GM23338 (cell line): ENCODE data around the gene GPR171. TPM values are rescaled to one million over a fixed set of nuclear protein-coding genes. Genes with fewer than 3 reads are reported as not detected.

ENCODE experiments used
- ATAC-seq: fragments of 200-7000 bp; cut with Tn5 transposase; 3 replicates; pipeline ENCODE4 v1.9.1; 2020
- DNase-seq: peaks from one replicate; pipeline ENCODE4 v3.0.0-alpha.2; 2015; ENCODE audit warnings: low spot score
- H2AFZ ChIP-seq: fragments of 200-600 bp; sonication (generic); 2 replicates; pipeline ENCODE4 v1.8.0; 2016; ENCODE audit warnings: antibody characterized with exemption, mild to moderate bottlenecking, moderate library complexity
- H3F3A ChIP-seq: fragments of 200-600 bp; sonication (generic); replicated peaks from 2 replicates; pipeline ENCODE4 v1.8.0; 2017; ENCODE audit warnings: antibody characterized with exemption, mixed run types, low read depth
- H3K27ac ChIP-seq: fragments of 200-600 bp; sonication (generic); 2 replicates; pipeline ENCODE4 v1.6.1; 2016; ENCODE audit warnings: low read depth
- H3K27me3 ChIP-seq: fragments of 200-600 bp; sonication (generic); 2 replicates; pipeline ENCODE4 v1.8.0; 2016; ENCODE audit warnings: mild to moderate bottlenecking, mixed run types, moderate library complexity; ENCODE audit not compliant: insufficient read depth
- H3K36me3 ChIP-seq: fragments of 200-600 bp; sonication (generic); 2 replicates; pipeline ENCODE4 v1.8.0; 2016; ENCODE audit warnings: mild to moderate bottlenecking; ENCODE audit not compliant: insufficient read depth
- H3K4me1 ChIP-seq: fragments of 200-600 bp; sonication (generic); 2 replicates; pipeline ENCODE4 v1.8.0; 2016; ENCODE audit warnings: mild to moderate bottlenecking, moderate library complexity; ENCODE audit not compliant: insufficient read depth
- H3K4me2 ChIP-seq: fragments of 200-600 bp; sonication (generic); 2 replicates; pipeline ENCODE4 v1.7.1; 2017; ENCODE audit warnings: mixed run types
- H3K4me3 ChIP-seq: fragments of 200-600 bp; sonication (generic); 2 replicates; pipeline ENCODE4 v1.6.1; 2016; ENCODE audit warnings: mixed run types
- H3K79me2 ChIP-seq: fragments of 200-600 bp; sonication (generic); replicated peaks from 2 replicates; pipeline ENCODE4 v1.8.0; 2017; ENCODE audit warnings: mild to moderate bottlenecking; ENCODE audit not compliant: insufficient read depth
- H3K9me2 ChIP-seq: fragments of 200-600 bp; sonication (generic); 2 replicates; pipeline ENCODE4 v1.8.0; 2017; ENCODE audit not compliant: insufficient read depth
- H4K20me1 ChIP-seq: fragments of 200-600 bp; sonication (generic); replicated peaks from 2 replicates; pipeline ENCODE4 v1.8.0; 2017; ENCODE audit warnings: mild to moderate bottlenecking; ENCODE audit not compliant: insufficient read depth
- H3K27ac Mint-ChIP-seq: 2 replicates; pipeline ENCODE4 v1.8.0; 2020; ENCODE audit warnings: inconsistent platforms, mild to moderate bottlenecking, moderate library complexity, mixed read lengths
- H3K27me3 Mint-ChIP-seq: 3 replicates; pipeline ENCODE4 v1.8.0; 2022; ENCODE audit warnings: low read depth, mild to moderate bottlenecking, moderate library complexity, mixed read lengths, inconsistent platforms; ENCODE audit not compliant: insufficient read depth, poor library complexity
- H3K36me3 Mint-ChIP-seq: 3 replicates; pipeline ENCODE4 v1.8.0; 2021; ENCODE audit warnings: low read depth, mild to moderate bottlenecking, inconsistent platforms, moderate library complexity, mixed read lengths
- H3K4me1 Mint-ChIP-seq: 3 replicates; pipeline ENCODE4 v1.8.0; 2020; ENCODE audit warnings: mild to moderate bottlenecking, inconsistent platforms, mixed read lengths
- H3K4me3 Mint-ChIP-seq: 3 replicates; pipeline ENCODE4 v1.8.0; 2021; ENCODE audit warnings: moderate library complexity, mild to moderate bottlenecking, inconsistent platforms, mixed read lengths
- H3K9me3 Mint-ChIP-seq: 3 replicates; pipeline ENCODE4 v1.8.0; 2020; ENCODE audit warnings: moderate library complexity, mild to moderate bottlenecking, inconsistent platforms, mixed read lengths
- CREB1 ChIP-seq: fragments of 250-450 bp; sonication (Bioruptor Pico); IDR thresholded peaks from 2 replicates; pipeline ENCODE4 v1.5.0; 2020; ENCODE audit warnings: low read depth, mild to moderate bottlenecking, moderate library complexity
- EZH2phosphoT487 ChIP-seq: fragments of 200-600 bp; sonication (generic); IDR thresholded peaks from one replicate; pipeline ENCODE4 v1.8.1; 2018; ENCODE audit warnings: antibody characterized with exemption; ENCODE audit not compliant: unreplicated experiment
- NANOG ChIP-seq: IDR thresholded peaks from 2 replicates; pipeline ENCODE4 v1.6.1; 2016; ENCODE audit warnings: antibody characterized with exemption, borderline replicate concordance
- REST ChIP-seq: IDR thresholded peaks from one replicate; pipeline ENCODE4 v1.6.1; 2018; ENCODE audit warnings: antibody characterized with exemption; ENCODE audit not compliant: unreplicated experiment
- polyA plus RNA-seq: library from polyadenylated mRNA; unstranded; fragments of >200 nt; fragmentation: Nextera tagmentation; extraction: Ambion mirVana; gene quantifications from 2 replicates; pipeline ENCODE4 v1.2.1, GENCODE V29; 2016
- total RNA-seq: library from RNA; depleted of rRNA; stranded (reverse); fragments of >200 nt; shearing (Covaris generic); gene quantifications from 2 replicates; pipeline ENCODE4 v1.2.3, GENCODE V29; 2014
- TF ChIP-seq, protein P1 (sequence below): IDR thresholded peaks from 2 replicates; pipeline ENCODE4 v1.6.1; 2016; ENCODE audit warnings: antibody characterized with exemption
- TF ChIP-seq, protein P2 (sequence below): fragments of 250-450 bp; sonication (Bioruptor Pico); IDR thresholded peaks from 2 replicates; pipeline ENCODE4 v1.5.0; 2020; ENCODE audit warnings: mild to moderate bottlenecking, moderate library complexity

Gene GPR171
- total and polyA plus RNA-seq, 2 experiments from 2014 or later, result 3.4 TPM; not detected in 1

- TF ChIP-seq REST, result no peak
Measured at GRCh38 chr3:151218136-151218535, 15.1 kb upstream of the GPR171 start (continued).

GRCh38 chr3:151216641-151217607, 13.9 kb upstream of the GPR171 start:
- no peaks in the 10 kb centered on the region for H3K27me3 Mint-ChIP-seq
- ATAC-seq, result peak; percentile 66

More at GRCh38 chr3:151216641-151217607, 13.9 kb upstream of the GPR171 start:
- no peaks in the 10 kb centered on the region for H3K9me2 ChIP-seq
- H3K27ac Mint-ChIP-seq, result no peak overlapping the region; the same call in 1 of the 2 replicates
- DNase-seq, result no peak
- no peak overlapping the region for H3K4me2 ChIP-seq
- no peaks in the 10 kb centered on the region for H3K36me3 ChIP-seq
- no peak overlapping the region for H2AFZ ChIP-seq
- H3K27ac ChIP-seq, result no peak overlapping the region; the same call in 1 of the 2 replicates
- peaks cover 17% of the 10 kb centered on the region; the same call in 2 of the 3 replicates for H3K4me1 Mint-ChIP-seq
- peaks cover 13% of the 10 kb centered on the region for H3K9me3 Mint-ChIP-seq
- no peaks in the 10 kb centered on the region for H3F3A ChIP-seq
- no peaks in the 10 kb centered on the region for H3K79me2 ChIP-seq
- no peak overlapping the region for H3K4me3 ChIP-seq
- H3K27me3 ChIP-seq, result no peaks in the 10 kb centered on the region
- H3K4me1 ChIP-seq, result peaks cover 19% of the 10 kb centered on the region
- no peak for TF ChIP-seq CREB1 (CRISPR knock-in tag)
- TF ChIP-seq, protein P1, sequence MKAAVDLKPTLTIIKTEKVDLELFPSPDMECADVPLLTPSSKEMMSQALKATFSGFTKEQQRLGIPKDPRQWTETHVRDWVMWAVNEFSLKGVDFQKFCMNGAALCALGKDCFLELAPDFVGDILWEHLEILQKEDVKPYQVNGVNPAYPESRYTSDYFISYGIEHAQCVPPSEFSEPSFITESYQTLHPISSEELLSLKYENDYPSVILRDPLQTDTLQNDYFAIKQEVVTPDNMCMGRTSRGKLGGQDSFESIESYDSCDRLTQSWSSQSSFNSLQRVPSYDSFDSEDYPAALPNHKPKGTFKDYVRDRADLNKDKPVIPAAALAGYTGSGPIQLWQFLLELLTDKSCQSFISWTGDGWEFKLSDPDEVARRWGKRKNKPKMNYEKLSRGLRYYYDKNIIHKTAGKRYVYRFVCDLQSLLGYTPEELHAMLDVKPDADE, result no peak
- no peak for TF ChIP-seq NANOG
- TF ChIP-seq, protein P2, sequence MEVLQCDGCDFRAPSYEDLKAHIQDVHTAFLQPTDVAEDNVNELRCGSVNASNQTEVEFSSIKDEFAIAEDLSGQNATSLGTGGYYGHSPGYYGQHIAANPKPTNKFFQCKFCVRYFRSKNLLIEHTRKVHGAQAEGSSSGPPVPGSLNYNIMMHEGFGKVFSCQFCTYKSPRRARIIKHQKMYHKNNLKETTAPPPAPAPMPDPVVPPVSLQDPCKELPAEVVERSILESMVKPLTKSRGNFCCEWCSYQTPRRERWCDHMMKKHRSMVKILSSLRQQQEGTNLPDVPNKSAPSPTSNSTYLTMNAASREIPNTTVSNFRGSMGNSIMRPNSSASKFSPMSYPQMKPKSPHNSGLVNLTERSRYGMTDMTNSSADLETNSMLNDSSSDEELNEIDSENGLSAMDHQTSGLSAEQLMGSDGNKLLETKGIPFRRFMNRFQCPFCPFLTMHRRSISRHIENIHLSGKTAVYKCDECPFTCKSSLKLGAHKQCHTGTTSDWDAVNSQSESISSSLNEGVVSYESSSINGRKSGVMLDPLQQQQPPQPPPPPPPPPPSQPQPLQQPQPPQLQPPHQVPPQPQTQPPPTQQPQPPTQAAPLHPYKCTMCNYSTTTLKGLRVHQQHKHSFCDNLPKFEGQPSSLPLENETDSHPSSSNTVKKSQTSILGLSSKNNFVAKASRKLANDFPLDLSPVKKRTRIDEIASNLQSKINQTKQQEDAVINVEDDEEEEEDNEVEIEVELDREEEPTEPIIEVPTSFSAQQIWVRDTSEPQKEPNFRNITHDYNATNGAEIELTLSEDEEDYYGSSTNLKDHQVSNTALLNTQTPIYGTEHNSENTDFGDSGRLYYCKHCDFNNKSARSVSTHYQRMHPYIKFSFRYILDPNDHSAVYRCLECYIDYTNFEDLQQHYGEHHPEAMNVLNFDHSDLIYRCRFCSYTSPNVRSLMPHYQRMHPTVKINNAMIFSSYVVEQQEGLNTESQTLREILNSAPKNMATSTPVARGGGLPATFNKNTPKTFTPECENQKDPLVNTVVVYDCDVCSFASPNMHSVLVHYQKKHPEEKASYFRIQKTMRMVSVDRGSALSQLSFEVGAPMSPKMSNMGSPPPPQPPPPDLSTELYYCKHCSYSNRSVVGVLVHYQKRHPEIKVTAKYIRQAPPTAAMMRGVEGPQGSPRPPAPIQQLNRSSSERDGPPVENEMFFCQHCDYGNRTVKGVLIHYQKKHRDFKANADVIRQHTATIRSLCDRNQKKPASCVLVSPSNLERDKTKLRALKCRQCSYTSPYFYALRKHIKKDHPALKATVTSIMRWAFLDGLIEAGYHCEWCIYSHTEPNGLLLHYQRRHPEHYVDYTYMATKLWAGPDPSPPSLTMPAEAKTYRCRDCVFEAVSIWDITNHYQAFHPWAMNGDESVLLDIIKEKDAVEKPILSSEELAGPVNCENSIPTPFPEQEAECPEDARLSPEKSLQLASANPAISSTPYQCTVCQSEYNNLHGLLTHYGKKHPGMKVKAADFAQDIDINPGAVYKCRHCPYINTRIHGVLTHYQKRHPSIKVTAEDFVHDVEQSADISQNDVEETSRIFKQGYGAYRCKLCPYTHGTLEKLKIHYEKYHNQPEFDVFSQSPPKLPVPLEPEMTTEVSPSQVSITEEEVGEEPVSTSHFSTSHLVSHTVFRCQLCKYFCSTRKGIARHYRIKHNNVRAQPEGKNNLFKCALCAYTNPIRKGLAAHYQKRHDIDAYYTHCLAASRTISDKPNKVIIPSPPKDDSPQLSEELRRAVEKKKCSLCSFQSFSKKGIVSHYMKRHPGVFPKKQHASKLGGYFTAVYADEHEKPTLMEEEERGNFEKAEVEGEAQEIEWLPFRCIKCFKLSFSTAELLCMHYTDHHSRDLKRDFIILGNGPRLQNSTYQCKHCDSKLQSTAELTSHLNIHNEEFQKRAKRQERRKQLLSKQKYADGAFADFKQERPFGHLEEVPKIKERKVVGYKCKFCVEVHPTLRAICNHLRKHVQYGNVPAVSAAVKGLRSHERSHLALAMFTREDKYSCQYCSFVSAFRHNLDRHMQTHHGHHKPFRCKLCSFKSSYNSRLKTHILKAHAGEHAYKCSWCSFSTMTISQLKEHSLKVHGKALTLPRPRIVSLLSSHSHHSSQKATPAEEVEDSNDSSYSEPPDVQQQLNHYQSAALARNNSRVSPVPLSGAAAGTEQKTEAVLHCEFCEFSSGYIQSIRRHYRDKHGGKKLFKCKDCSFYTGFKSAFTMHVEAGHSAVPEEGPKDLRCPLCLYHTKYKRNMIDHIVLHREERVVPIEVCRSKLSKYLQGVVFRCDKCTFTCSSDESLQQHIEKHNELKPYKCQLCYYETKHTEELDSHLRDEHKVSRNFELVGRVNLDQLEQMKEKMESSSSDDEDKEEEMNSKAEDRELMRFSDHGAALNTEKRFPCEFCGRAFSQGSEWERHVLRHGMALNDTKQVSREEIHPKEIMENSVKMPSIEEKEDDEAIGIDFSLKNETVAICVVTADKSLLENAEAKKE (CRISPR knock-in tag), result 0 out of 2 replicates have a peak, but pooled peaks have one; percentile 30
- no peak for TF ChIP-seq EZH2phosphoT487
- H3K4me3 Mint-ChIP-seq, result no peak overlapping the region
- H3K36me3 Mint-ChIP-seq, result peaks cover 23% of the 10 kb centered on the region
- no peaks in the 10 kb centered on the region for H4K20me1 ChIP-seq
